Neural progenitor cell (in vitro differentiated cells): ENCODE results near the gene CYP11A1. TPM values are rescaled to one million over a fixed set of nuclear protein-coding genes. Genes with fewer than 3 reads are reported as not detected.

Source experiments
- DNase-seq: peaks from one replicate; pipeline ENCODE4 v3.0.0-alpha.2; 2016; ENCODE audit warnings: low spot score
- H2AFZ ChIP-seq: fragments of 200-600 bp; sonication (generic); replicated peaks from 2 replicates; pipeline ENCODE4 v1.6.1; 2016; ENCODE audit warnings: antibody characterized with exemption
- H3F3A ChIP-seq: fragments of 200-600 bp; sonication (generic); 2 replicates; pipeline ENCODE4 v1.6.1; 2016; ENCODE audit warnings: antibody characterized with exemption, low read depth
- H3K27ac ChIP-seq: fragments of 200-600 bp; sonication (generic); 2 replicates; pipeline ENCODE4 v1.5.1; 2016; ENCODE audit warnings: mild to moderate bottlenecking
- H3K27me3 ChIP-seq: fragments of 200-600 bp; sonication (generic); 2 replicates; pipeline ENCODE4 v1.6.1; 2016; ENCODE audit warnings: mild to moderate bottlenecking, moderate library complexity
- H3K36me3 ChIP-seq: fragments of 200-600 bp; sonication (generic); 2 replicates; pipeline ENCODE4 v1.5.1; 2016
- H3K4me1 ChIP-seq: fragments of 200-600 bp; sonication (generic); 2 replicates; pipeline ENCODE4 v1.6.1; 2016; ENCODE audit warnings: mixed run types
- H3K4me2 ChIP-seq: fragments of 200-600 bp; sonication (generic); 2 replicates; pipeline ENCODE4 v1.6.1; 2016
- H3K4me3 ChIP-seq: fragments of 200-600 bp; sonication (generic); 2 replicates; pipeline ENCODE4 v1.5.1; 2016
- H3K79me2 ChIP-seq: fragments of 200-600 bp; sonication (generic); 2 replicates; pipeline ENCODE4 v1.6.1; 2016; ENCODE audit warnings: low read depth
- H3K9ac ChIP-seq: fragments of 200-600 bp; sonication (generic); 2 replicates; pipeline ENCODE4 v1.6.1; 2016
- H3K9me3 ChIP-seq: fragments of 200-600 bp; sonication (generic); 2 replicates; pipeline ENCODE4 v1.5.1; 2016; ENCODE audit warnings: low read depth
- H4K20me1 ChIP-seq: fragments of 200-600 bp; sonication (generic); 2 replicates; pipeline ENCODE4 v1.6.1; 2016; ENCODE audit warnings: low read depth
- H3K27ac Mint-ChIP-seq: 3 replicates; pipeline ENCODE4 v1.8.0; 2021; ENCODE audit warnings: mixed read lengths
- H3K27me3 Mint-ChIP-seq: 2 replicates; pipeline ENCODE4 v1.8.0; 2022; ENCODE audit warnings: low read depth, mild to moderate bottlenecking, inconsistent platforms, moderate library complexity, mixed read lengths; ENCODE audit not compliant: insufficient read depth
- H3K36me3 Mint-ChIP-seq: 3 replicates; pipeline ENCODE4 v1.8.0; 2021; ENCODE audit warnings: mixed read lengths
- H3K4me1 Mint-ChIP-seq: 3 replicates; pipeline ENCODE4 v1.8.0; 2021; ENCODE audit warnings: mixed read lengths
- H3K4me3 Mint-ChIP-seq: 3 replicates; pipeline ENCODE4 v1.8.0; 2021; ENCODE audit warnings: mild to moderate bottlenecking, moderate library complexity, mixed read lengths
- H3K9me3 Mint-ChIP-seq: 3 replicates; pipeline ENCODE4 v1.8.0; 2020; ENCODE audit warnings: mixed read lengths
- EZH2 ChIP-seq: fragments of 200-600 bp; sonication (generic); IDR thresholded peaks from 2 replicates; pipeline ENCODE4 v1.6.1; 2017; ENCODE audit warnings: antibody characterized with exemption, mild to moderate bottlenecking, moderate library complexity
- EZH2phosphoT487 ChIP-seq: fragments of 200-600 bp; sonication (generic); IDR thresholded peaks from 2 replicates; pipeline ENCODE4 v1.6.1; 2017; ENCODE audit warnings: antibody characterized with exemption
- total RNA-seq: library from RNA; depleted of rRNA; stranded (reverse); fragments of >200 nt; gene quantifications from 2 replicates; pipeline ENCODE4 v1.2.3, GENCODE V29; 2015; ENCODE audit warnings: low replicate concordance
- TF ChIP-seq, protein P1 (sequence below): fragments of 200-600 bp; sonication (generic); IDR thresholded peaks from 2 replicates; pipeline ENCODE4 v1.5.1; 2017; ENCODE audit warnings: antibody characterized with exemption, mild to moderate bottlenecking

The CYP11A1 gene
- 0.99 and 1.1 TPM in 2 replicates for total RNA-seq

DNA sequence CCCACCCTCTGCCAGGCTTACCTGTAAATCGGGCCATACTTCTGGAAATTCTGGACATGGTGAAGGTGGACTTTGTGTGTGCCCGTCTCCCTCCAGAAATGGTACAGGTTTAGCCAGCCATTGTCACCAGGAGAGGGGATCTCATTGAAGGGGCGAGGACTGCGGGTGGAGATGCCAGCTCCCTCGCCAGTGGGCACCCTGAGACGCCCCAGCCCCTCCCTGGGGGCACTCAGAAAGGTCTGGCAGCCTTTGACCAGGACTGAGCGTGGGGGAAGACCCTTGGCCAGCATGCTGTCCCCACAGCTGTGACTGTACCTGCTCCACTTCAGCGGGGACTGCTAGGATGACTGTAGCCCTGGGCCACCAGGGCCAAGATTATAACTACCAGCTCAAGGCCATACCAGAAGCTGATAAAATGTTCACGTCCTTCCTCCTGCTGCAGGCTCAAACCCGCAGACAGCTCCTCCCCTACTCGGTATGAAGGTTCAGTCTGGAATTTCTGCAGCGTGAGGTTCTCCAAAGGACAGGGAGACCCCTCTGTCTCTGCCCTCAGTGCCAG lies at the start of gene CYP11A1:
Gene CYP11A1 (minus strand): TSS at position 351 of the 559 bp plus-strand sequence. CDS start 61 bp downstream, at position 290.
- Mint-ChIP-seq H3K27ac (no peak within 1 kb of the TSS), H3K4me1 (peaks cover 23% of the 10 kb centered on the region), H3K27me3 (peaks cover 29% of the 10 kb centered on the region), H3K36me3 (no peaks in the 10 kb centered on the region), H3K4me3 (peak within 1 kb of the TSS; percentile 41), H3K9me3 (no peaks in the 10 kb centered on the region)
- Histone ChIP-seq H3K9ac (no peak within 1 kb of the TSS), H3K9me3 (no peaks in the 10 kb centered on the region), H3K36me3 (no peaks in the 10 kb centered on the region), H3K4me2 (no peak within 1 kb of the TSS), H3F3A (peaks cover 15% of the 10 kb centered on the region), H3K4me3 (no peak within 1 kb of the TSS), H4K20me1 (no peaks in the 10 kb centered on the region), H2AFZ (no peak within 1 kb of the TSS), H3K27me3 (peaks cover 70% of the 10 kb centered on the region), H3K79me2 (no peaks in the 10 kb centered on the region), H3K27ac (no peak within 1 kb of the TSS), H3K4me1 (peaks cover 25% of the 10 kb centered on the region)
- no peak for DNase-seq
- TF ChIP-seq EZH2 (no peak), EZH2phosphoT487 (no peak)
- TF ChIP-seq, protein P1, sequence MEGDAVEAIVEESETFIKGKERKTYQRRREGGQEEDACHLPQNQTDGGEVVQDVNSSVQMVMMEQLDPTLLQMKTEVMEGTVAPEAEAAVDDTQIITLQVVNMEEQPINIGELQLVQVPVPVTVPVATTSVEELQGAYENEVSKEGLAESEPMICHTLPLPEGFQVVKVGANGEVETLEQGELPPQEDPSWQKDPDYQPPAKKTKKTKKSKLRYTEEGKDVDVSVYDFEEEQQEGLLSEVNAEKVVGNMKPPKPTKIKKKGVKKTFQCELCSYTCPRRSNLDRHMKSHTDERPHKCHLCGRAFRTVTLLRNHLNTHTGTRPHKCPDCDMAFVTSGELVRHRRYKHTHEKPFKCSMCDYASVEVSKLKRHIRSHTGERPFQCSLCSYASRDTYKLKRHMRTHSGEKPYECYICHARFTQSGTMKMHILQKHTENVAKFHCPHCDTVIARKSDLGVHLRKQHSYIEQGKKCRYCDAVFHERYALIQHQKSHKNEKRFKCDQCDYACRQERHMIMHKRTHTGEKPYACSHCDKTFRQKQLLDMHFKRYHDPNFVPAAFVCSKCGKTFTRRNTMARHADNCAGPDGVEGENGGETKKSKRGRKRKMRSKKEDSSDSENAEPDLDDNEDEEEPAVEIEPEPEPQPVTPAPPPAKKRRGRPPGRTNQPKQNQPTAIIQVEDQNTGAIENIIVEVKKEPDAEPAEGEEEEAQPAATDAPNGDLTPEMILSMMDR: no peak

DNA sequence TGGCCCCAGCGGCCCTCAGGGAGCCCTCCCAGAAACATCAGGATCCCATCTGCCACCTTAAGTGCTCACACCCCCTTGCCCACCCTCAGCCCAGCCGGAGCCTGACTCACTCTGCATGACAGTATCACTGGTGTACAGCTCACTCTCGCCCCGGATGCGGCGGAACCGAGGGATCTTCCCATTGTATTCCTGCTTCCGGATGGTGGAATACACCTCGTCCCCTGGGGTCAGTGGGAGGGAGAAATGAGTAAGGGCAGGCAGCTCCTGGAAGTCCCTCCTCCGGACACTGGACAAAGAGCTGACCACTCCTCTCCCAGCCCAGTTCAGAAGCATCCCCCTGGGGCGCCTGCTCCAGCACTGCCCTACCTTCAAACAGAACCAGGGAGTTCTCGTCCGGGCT lies 49.8 kb upstream of the CYP11A1 start:
- no peak for DNase-seq
- Mint-ChIP-seq H3K4me1 (peaks cover 33% of the 10 kb centered on the region), H3K27ac (no peak overlapping the region), H3K27me3 (peaks cover 3% of the 10 kb centered on the region), H3K4me3 (no peak overlapping the region), H3K9me3 (no peaks in the 10 kb centered on the region), H3K36me3 (peaks cover 12% of the 10 kb centered on the region)
- TF ChIP-seq EZH2 (no peak), EZH2phosphoT487 (no peak)
- TF ChIP-seq, protein P1: no peak
- Histone ChIP-seq H2AFZ (no peak overlapping the region), H3K4me2 (no peak overlapping the region), H3K4me3 (no peak overlapping the region), H3K27ac (no peak overlapping the region), H3K9ac (no peak overlapping the region), H3K79me2 (no peaks in the 10 kb centered on the region), H3K9me3 (no peaks in the 10 kb centered on the region), H3F3A (no peaks in the 10 kb centered on the region), H3K27me3 (no peaks in the 10 kb centered on the region), H4K20me1 (peaks cover 16% of the 10 kb centered on the region), H3K36me3 (no peaks in the 10 kb centered on the region), H3K4me1 (peaks cover 16% of the 10 kb centered on the region)

DNA sequence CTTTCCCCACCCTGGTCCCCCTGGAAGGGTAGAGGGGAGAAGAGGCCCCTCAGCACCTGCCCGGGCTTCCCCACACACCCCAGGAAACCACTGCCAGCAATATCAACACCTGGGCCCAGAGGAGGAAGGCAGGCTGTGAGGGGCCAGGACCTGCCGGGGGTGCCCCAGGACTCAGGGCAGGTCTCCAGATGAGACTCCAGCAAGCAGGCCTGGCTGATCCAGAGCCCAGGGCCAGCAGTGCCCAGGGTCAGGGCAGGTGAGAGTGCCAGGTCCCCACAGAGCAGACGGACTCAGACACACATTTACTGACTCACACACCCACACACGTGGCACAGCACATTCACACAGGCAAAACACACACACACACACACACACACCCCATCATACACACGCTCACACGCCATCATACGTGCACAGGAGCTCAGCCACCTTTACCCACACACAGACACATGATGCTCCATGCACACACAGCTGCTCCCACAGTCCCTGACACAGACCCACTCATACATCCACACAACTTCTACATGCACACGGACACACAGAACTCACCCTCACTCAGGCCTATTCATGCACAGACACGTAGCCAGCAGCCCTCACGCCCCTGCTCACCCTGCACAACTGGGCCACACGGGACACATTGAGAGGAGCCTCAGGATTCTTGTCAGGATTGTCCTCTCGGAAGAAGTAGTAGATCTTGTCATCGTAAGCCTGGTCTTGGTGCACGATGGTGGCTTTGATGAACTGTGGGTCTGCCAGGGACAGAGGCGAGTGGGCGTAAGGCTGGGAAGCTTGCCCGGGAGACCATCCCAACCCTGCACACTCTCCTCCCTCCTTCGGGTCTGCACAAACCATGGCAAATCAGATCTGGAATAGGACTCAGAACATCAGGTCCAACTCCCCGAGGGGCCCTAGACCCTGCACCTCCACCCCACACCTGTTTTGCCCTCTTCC lies 48.8 kb upstream of the CYP11A1 start:
- Mint-ChIP-seq H3K36me3 (peaks cover 12% of the 10 kb centered on the region), H3K4me3 (peak overlapping the region; percentile 20), H3K27ac (no peak overlapping the region), H3K9me3 (no peaks in the 10 kb centered on the region), H3K4me1 (peaks cover 27% of the 10 kb centered on the region), H3K27me3 (peaks cover 3% of the 10 kb centered on the region)
- no peak for DNase-seq
- no peaks in the 10 kb centered on the region for H3K9me3 ChIP-seq
- H3K27me3 ChIP-seq: no peaks in the 10 kb centered on the region
- no peak overlapping the region for H3K4me3 ChIP-seq
- H3F3A ChIP-seq: no peaks in the 10 kb centered on the region
- H3K4me2 ChIP-seq: no peak overlapping the region
- H3K4me1 ChIP-seq: peaks cover 6% of the 10 kb centered on the region
- H3K79me2 ChIP-seq: no peaks in the 10 kb centered on the region
- H3K36me3 ChIP-seq: no peaks in the 10 kb centered on the region
- no peak overlapping the region for H3K27ac ChIP-seq
- TF ChIP-seq, protein P1: no peak
- peaks cover 11% of the 10 kb centered on the region for H4K20me1 ChIP-seq
- H2AFZ ChIP-seq: no peak overlapping the region
- no peak overlapping the region for H3K9ac ChIP-seq
